Brain pericyte (primary cell): ENCODE data around the gene TNFAIP2.
"Not testable (repeated sequence)": the region's sequence is repeated elsewhere in the genome, so short reads cannot be mapped to it uniquely, and the experiment has no call there.

ENCODE experiments used
- DNase-seq: peaks from one replicate; pipeline ENCODE4 v3.0.0-alpha.2; 2012; ENCODE audit warnings: low read depth, low spot score

The TNFAIP2 gene

DNA sequence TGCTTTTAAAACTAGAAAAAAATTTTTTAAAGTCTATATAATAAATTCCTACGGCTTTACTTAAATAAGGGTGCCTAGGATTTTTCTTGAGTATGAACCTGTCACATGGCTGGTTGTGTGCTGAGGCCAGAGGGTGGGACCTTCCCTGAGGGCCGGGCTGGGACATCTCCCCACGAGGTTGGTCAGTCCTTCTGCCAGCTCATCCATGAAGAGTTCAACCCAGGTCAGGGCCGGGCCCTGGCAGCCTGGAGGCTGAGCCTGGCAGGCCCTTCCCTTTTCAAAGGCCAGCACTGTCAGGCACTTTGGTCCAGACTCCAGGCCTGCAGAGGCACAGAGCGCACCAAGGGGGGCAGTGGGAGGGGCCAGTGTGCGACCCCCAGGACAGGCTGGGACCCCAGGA lies 31.7 kb downstream of the TNFAIP2 start:
- DNase-seq, result no peak

DNA sequence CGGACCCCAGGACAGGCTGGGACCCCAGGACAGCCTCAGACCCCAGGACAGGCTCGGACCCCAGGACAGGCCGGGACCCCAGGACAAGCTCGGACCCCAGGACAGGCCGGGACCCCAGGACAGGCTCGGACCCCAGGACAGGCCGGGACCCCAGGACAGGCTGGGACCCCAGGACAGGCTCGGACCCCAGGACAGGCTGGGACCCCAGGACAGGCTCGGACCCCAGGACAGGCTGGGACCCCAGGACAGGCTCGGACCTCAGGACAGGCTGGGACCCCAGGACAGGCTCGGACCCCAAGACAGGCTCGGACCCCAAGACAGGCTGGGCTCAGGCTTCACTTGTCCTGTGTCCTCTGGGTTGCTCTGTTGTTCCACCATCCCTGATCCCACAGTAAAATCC lies 32.2 kb downstream of the TNFAIP2 start:
- not testable (repeated sequence) for DNase-seq

DNA sequence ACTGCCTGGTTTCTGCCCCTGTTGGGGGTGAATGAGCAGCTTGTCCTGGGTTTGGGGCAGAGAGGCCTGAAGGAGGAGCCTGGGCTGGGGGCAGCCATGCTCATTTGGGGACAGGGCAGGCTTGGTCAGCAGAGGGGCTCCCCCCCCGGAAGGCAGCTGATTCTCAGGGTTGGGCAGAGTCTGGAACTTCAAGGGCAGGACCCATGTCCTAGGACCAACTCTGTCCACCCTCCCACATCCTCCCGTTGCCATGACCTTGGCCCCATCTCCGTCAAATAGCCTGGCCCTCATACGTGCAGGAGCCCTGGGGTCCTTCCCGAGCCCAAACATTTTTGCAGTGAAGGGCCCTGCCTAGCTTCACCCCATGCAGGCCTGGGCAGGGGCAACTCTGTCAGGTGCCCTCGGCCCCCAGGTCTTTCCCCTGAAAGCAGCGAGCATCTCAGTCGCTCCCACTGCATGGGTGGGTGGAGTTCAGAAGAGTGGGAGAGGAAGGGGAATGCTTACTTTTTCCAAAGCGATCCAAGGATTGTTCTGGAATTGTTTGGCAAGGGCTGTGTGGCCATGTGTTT lies 32.6 kb downstream of the TNFAIP2 start:
- no peak for DNase-seq

DNA sequence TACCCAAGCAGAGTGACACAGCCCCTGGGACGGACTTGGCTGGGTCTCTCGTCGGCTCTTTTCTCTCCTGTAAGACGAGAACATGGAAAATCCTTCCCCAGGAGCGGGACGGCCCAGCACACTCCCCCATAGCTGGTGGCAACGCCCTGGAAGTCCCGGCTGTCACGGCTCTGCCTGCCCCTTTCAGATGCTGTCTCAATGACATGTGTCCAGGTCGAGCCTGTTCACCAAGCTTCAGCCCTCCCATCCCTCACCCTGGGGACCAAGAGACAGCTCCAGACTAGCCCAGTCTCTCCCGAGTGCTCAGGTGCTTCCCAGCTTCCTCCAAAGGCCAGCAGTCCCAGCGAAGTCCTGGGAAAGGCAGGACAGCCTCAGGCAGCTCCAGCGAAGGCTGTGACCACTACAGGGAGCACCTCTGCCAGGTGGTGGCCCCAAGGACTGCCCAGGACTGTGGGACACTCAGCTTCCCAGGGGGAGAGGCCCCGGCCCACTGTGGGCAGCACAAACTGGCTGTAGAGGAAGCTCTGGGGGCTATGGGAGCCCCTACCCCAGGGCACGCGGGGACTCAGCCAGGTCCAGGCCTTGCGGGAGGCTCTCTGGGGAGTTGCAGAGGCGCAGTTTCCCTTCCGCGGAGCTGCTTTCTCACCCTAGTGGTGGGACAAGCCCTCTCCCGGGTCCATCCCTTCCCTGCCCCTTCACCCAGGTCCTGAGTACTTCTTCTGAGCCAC lies 33.6 kb downstream of the TNFAIP2 start:
- no peak for DNase-seq

DNA sequence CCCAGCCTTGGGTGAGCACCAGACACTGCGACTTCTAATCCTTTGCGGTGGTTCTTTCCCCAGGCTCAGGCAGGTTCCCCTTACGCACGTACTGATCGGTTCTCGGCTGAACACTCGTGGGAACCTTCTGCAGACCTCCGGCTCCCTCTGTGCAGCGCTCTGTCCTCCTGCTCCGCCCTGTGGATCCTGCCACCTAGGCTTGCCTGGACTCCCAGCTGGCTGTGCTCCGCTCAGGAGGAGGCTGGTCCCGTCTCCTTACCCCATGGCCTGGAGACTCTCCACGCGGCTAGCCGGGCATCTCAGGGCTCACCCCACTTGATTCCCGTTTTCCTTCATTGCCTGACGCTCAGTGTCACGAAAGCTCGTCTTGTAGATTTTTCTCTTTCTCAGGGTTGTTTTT lies 34.7 kb downstream of the TNFAIP2 start:
- DNase-seq, result no peak

DNA sequence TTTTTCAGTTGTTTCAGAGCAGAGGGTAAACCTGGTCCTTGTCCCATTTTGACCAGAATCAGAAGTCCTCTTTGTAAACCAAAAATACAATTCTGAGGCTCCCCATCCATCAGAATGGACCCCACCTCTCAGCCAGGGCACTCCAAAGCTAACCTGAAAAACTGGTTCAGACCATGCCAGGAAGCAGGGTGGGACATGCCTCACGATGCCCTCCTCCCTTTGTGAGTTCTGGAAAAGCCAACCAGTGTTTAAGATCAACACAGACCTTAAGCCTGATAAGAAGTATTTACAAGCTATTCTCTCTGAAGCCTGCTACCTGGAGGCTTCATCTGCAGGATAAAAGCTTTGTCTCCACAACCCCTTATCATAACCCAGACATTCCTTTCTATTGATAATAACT lies 35.4 kb downstream of the TNFAIP2 start:
- no peak for DNase-seq

DNA sequence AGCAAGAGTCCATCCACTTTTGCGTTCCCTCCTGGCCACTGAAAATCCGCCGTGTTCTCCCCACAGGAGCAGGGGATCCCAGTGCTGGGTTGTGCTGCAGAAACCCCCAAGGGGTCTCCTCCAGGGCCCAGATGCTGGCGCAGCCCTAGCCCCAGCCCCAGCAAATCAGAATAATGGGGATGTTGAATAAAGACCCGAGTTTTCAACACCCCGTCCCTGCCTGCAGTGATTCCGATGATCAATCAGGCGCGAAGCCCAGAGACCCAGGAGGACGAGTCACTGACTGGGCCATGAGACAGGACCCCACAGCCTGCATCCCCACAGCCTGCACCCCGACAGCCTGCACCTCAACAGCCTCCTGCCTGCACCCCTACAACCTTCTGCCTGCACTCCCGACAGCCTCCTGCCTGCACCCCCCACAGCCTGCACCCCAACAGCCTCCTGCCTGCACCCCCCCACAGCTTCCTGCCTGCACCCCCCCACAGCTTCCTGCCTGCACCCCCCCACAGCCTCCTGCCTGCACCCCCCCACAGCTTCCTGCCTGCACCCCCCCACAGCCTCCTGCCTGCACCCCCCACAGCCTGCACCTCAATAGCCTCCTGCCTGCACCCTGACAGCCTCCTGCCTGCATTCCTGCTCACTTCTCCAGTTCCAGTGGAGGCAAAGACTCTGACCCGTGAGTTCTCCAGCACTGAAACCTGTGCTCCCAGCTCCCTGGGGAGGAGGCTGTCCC lies 37.2 kb downstream of the TNFAIP2 start:
- no peak for DNase-seq

DNA sequence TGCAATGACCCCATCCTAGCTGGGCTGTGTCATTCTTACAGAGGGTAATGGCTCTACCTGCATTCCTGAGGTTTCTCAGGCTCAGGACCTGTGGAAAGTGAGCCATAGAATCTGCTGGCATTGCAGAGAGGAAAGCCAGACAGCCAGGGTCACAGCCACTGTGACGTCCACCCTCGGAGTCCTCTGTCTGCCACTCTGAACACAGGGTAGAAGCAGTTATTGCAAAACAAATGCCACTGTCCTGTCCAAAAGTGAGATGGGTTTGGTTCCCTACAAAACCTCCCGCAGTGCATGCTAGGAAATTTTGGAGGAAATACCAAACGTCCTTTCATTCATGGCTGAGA lies 37.8 kb downstream of the TNFAIP2 start:
- no peak for DNase-seq

DNA sequence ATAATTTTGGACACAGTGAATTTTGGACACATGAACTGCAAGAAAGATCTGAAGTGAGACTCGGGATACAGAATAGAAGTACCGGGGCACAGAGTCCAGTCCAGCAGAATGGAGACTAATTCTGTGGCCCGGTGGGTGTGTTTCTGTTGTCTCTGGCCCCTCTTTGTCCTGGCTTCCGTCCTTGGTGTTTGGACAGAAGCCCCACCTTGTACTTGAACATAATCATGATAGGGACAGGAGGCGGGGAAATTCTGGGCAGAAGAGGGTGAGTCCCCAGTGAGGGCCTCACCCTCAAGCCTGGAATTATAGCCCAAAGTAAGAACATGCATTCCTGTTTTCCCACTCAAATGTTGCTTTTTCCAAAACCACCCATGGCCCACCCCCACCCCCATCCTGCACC lies 39.9 kb downstream of the TNFAIP2 start:
- DNase-seq, result no peak

DNA sequence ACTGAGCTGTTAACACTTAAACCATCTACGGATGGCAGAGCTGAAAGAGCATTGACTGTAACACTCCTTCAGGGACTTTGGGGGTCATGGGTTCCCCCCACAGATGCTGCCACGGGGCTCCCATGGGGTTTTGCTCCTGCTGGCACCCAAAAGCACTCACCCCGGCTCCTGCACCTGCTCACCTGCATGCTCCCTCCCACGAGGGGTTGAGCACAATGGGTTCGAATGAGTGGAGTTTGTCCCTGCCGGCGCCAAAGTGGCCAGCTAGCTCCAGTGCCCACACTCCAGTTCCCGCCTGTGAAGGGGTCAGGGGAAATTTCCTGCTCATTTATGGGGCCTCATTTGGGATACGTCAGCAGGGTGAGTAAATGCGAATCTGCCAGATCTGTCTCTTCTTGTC lies 40.7 kb downstream of the TNFAIP2 start:
- no peak for DNase-seq

DNA sequence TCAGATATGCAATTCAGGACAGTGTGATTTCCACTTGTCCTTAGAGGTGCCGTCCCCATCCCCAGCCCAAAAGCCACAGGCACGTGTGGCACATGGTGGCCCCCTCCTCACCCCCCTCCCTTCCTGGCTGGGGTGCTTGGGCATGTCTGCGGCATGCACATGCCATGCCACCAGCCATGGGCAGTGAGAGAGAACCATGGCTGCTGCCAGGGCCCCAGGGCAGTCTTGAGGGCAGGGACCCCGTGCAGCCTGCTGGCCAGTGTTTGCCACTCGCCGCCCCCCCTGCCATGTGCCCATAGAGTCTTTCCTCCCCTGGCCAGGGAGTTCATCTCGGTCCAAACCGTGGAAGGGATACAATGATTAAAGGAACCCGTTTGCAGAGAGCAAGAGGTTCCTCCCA lies 41.5 kb downstream of the TNFAIP2 start:
- no peak for DNase-seq

DNA sequence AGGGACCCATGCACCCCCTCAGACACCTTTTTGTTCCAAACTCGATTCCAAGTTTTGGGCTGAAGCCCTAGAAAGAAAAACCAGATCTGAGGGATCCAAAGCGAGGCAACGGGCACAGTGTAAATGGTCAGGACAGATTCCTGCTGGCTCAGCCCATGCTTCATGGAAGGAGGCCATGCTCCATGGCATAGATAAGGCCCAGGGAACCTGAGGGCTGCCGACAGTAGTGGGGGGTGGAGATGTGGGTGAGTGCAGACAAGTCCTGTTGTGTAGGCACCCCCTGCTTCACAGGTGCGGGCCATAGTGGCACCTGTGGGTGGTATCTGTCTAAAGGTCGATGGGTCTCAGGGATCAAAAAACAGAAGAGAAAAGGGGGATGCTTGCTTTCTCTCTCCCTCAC lies 42.1 kb downstream of the TNFAIP2 start:
- no peak for DNase-seq

DNA sequence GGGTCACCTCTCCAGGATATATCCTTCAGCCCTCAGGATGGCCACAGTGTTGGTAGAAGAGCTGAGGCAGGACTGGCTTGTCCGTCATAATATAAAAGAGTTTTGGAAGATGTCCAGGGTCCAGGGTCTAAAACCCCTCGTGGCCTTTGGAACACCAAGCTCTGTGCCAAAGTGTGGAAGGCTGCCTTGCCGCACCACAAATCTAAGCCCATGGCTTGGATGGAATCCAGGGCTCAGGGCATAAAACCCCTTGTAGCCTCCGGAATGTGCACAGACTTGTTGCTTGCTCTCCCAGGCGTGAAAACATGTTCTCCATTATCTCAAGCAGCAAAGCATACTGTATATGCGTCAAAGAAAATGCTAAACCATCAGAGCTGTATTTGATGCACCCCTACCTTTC lies 46.7 kb downstream of the TNFAIP2 start:
- DNase-seq, result no peak

DNA sequence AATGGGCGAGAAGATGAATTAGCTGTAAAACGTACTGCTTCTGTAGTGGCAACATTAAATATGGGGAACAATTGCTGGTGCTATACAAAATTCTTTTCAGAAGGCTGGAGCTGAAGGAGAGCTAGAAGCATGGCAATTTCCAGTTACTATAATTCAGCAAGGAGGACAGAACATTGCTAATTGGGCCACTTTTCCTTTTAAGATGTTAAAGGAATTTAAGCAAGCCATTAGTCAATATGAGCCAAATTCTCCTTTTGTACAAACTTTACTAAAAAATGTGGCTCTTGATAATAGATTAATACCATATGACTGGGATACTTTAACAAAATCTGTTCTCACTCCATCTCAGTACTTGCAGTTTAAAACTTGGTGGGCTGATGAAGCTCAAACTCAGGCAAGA lies 47.9 kb downstream of the TNFAIP2 start:
- DNase-seq, result not testable (repeated sequence)

DNA sequence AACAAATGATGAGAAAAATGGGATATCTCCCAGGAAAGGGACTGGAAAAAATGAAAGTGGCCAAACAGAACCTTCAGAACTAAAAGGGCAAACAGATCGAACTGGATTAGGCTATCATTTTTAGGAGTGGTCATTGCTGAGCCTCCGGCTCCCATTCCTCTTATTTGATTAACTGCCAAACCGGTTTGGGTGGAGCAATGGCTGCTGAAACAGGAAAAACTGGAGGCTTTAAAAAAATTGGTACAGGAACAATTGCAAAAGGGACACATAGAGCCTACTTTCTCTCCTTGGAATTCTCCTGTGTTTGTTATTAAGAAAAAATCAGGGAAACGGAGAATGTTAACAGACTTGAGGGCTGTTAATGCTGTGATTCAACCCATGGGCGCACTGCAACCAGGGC lies 49.7 kb downstream of the TNFAIP2 start:
- DNase-seq, result no peak

DNA sequence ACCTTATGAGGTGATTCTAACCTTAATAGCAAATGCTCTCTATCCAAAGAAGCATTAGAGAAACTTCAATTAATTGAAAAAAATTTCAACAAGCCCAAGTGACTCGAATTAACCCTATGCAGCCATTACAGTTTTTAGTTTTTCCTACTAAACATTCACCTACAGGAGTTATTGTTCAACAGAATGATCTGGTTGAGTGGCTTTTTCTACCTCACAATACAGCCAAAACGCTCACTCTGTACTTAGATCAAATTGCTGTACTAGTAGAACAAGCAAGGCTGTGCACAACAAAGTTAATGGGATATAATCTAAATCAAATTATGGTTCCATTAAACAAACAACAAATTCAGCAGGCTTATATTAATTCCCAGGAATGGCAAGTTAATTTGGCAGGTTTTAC lies 50.6 kb downstream of the TNFAIP2 start:
- not testable (repeated sequence) for DNase-seq

DNA sequence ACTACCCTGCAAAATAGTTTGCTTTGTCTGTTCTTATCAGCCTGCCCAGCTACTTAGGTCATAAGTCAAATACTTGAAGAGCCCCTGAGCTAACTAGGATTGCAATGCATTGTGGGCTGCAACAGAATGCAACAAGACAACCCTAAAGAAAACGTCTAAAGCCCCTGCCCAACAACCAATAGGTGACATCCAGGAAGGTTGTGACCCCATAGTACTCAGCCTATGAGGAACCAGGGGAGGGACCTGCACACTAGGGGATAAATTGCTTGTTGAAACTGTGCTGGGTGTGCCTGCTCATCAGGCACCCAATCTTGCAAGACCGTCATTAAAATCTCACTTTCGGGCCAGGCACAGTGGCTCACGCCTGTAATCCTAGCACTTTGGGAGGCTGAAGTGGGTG lies 52.9 kb downstream of the TNFAIP2 start:
- not testable (repeated sequence) for DNase-seq

DNA sequence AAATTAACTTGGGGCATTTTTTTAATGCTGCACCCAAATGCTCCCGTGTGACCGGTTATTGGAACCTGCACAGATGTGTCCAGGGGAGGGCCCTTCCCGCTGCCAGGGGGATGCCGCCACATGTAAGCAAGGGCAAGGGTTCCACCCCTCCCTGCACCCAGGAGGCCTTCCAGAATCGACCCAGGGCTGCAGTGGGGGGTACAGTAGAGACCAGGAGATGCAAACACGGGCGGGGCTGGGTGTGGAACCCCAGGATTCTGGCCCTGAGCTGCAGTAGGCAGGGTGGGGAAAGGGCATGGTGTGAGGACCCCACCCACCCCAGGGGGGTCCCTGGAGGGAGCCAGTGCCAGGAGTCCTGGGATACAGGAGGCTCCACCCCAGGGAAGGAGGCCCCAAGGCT lies 54.1 kb downstream of the TNFAIP2 start:
- no peak for DNase-seq

DNA sequence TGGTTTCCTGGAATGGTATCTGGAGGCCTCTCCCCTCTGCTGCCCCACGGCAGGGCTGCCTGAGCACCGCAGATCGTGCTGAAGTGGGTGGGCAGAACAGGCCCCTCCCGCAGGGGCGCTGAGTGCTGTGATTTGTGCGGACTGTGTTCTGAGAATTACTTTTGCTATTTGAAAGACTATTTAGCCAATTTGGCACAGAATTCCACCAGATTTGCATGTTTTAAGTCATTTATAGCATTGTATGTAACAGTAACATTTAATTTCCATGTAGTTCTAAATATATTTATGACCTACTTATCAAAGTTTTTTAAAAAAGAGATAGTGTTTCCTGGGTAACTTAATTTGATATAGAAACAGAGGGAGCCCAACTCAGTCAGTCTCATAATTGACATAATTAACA lies 55.3 kb downstream of the TNFAIP2 start:
- no peak for DNase-seq

DNA sequence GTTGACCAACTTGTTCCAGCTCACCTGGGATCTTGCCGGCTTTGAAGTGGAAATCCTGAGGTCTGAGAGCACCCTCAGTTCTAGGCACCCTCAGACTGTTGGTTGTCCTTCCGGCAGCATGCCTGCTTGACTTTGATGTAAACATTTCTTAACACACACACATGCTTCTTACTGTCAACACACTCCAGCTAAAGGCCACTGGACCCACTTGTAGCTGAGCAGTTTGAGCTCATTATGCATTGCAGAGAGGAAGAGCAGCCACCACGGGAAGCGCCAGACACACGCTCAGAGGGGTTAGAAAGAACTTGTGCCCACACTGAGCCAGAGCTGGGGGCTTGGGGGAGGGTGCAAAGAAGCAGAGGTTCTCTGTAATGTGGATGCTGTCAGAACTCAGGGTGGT lies 55.8 kb downstream of the TNFAIP2 start:
- DNase-seq, result no peak

DNA sequence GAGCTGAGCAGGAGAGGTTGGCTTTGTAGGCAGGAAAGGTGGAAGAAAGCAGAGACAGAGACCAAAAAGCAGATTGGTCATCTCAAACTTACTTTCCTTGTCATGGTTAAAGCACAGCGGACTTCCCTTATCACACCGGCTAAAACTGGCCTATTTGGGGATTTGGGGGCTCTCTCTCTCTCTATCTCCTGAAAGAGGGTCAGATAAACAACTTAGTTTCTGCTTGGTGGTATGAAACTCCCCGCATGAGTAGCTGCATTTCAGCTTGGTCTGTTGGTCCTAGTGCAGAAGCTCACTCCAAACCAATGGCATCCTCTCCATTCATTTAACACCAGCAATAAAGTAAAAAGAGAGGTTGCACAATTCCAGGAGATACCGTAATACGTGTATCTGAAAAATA lies 57.1 kb downstream of the TNFAIP2 start:
- DNase-seq, result no peak

DNA sequence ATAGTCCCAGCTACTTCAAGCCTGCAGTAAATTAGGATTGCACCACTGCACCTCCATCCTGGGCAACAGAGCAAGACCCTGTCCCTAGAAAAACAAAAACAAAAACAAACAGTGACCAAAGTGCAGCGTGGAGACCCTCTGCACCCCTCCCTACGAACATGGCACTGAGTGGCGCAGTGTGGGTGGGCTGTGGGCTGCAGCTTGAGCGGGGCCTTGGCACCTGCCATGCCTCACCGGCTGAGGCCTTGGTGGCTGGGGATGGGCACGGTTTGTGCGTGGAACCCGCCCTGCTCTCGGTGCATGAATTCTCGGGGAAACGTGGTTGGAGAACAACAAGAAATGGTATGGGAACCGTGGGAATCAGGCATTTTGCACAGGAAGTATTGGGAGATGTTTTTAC lies 60.8 kb downstream of the TNFAIP2 start:
- no peak for DNase-seq
